Colon (tissue), 2 donors: ENCODE data around the gene PHACTR2.
"Not testable (repeated sequence)": the region's sequence is repeated elsewhere in the genome, so short reads cannot be mapped to it uniquely, and the experiment has no call there.

Experiments used
- FAIRE-seq: peaks from 2 replicates; lab custom pipeline; 2012; peaks lifted over from hg19 to GRCh38; lab: Jason Lieb, UNC
- donor health status: control.
- donor health status: control.

Gene PHACTR2

GRCh38 chr6:143766185-143766553 is 88.4 kb downstream of the PHACTR2 start:
- no peak for FAIRE-seq

- no peak for FAIRE-seq
These were observed 89.7 kb downstream of the PHACTR2 start for GRCh38 chr6:143767433-143767832.

- no peak for FAIRE-seq
These were observed 94.6 kb downstream of the PHACTR2 start for GRCh38 chr6:143772116-143773086.

- FAIRE-seq, result no peak
These were observed 95.9 kb downstream of the PHACTR2 start for GRCh38 chr6:143773506-143774150.

- no peak for FAIRE-seq
These were observed 96.6 kb downstream of the PHACTR2 start for GRCh38 chr6:143774347-143774746.

GRCh38 chr6:143775336-143775735 is 97.6 kb downstream of the PHACTR2 start:
- FAIRE-seq, result no peak

- no peak for FAIRE-seq
These were observed 101.2 kb downstream of the PHACTR2 start for GRCh38 chr6:143778926-143779325.

- no peak for FAIRE-seq
These were observed 104.7 kb downstream of the PHACTR2 start for GRCh38 chr6:143782481-143782880.

GRCh38 chr6:143783077-143783476 is 105.3 kb downstream of the PHACTR2 start:
- no peak for FAIRE-seq

- FAIRE-seq, result no peak
These were observed 106.6 kb downstream of the PHACTR2 start for GRCh38 chr6:143784316-143784715.

- not testable (repeated sequence) for FAIRE-seq
These were observed 108.6 kb downstream of the PHACTR2 start for GRCh38 chr6:143786371-143786770.

GRCh38 chr6:143792402-143793279 is 114.9 kb downstream of the PHACTR2 start:
- FAIRE-seq, result no peak

GRCh38 chr6:143793280-143793619 is 115.5 kb downstream of the PHACTR2 start:
- no peak for FAIRE-seq

GRCh38 chr6:143796551-143796950 is 118.8 kb downstream of the PHACTR2 start:
- not testable (repeated sequence) for FAIRE-seq

- not testable (repeated sequence) for FAIRE-seq
These were observed 120.7 kb downstream of the PHACTR2 start for GRCh38 chr6:143798487-143798886.

GRCh38 chr6:143802833-143803565 is 125.2 kb downstream of the PHACTR2 start:
- no peak for FAIRE-seq

- no peak for FAIRE-seq
These were observed 126.2 kb downstream of the PHACTR2 start for GRCh38 chr6:143803769-143804568.

GRCh38 chr6:143804835-143805239 is 127.1 kb downstream of the PHACTR2 start:
- FAIRE-seq, result no peak

- FAIRE-seq, result no peak
These were observed 128.7 kb downstream of the PHACTR2 start for GRCh38 chr6:143806282-143807102.
